Activated T-helper 2 cell treated with anti-CD3 and anti-CD28 coated beads, Interferon-gamma antibody, Interleukin-2, Interleukin-4, amounts not matched to agents 10 μg/mL and 5 μg/mL and 100 μg/mL, durations not matched to agents 14 hours and 24 hours and 36 hours (primary cell): ENCODE measurements around the gene TSPAN14. TPM values are rescaled to one million over a fixed set of nuclear protein-coding genes. Genes with fewer than 3 reads are reported as not detected.

ENCODE experiments used
- DNase-seq: peaks from one replicate; pipeline ENCODE4 v3.0.0; 2021; ENCODE audit warnings: low spot score
- H3K27ac Mint-ChIP-seq: one replicate; pipeline ENCODE4 v1.8.0; 2021; ENCODE audit warnings: mixed read lengths
- H3K27me3 Mint-ChIP-seq: one replicate; pipeline ENCODE4 v1.8.0; 2021; ENCODE audit warnings: low read depth, mixed read lengths
- H3K36me3 Mint-ChIP-seq: one replicate; pipeline ENCODE4 v1.8.0; 2021; ENCODE audit warnings: low read depth, mixed read lengths
- H3K4me1 Mint-ChIP-seq: one replicate; pipeline ENCODE4 v1.8.0; 2021; ENCODE audit warnings: low read depth, mixed read lengths
- H3K4me3 Mint-ChIP-seq: one replicate; pipeline ENCODE4 v1.8.0; 2021; ENCODE audit warnings: low read depth, mild to moderate bottlenecking, moderate library complexity, mixed read lengths
- H3K9me3 Mint-ChIP-seq: one replicate; pipeline ENCODE4 v1.8.0; 2021; ENCODE audit warnings: mixed read lengths
- intact Hi-C: fragments of 100-400 bp; cut with micrococcal nuclease; formaldehyde crosslinking; loops from one replicate; pipeline ENCODE4 v1.15.1; 2023
- total RNA-seq: library from RNA; stranded (reverse); gene quantifications from 2 replicates; pipeline ENCODE4 v1.2.3, GENCODE V29; 2022

Gene TSPAN14
- total RNA-seq, 1 donor from 2014 or later, result 45.4 TPM

- Mint-ChIP-seq H3K27ac (no peak overlapping the region), H3K4me3 (no peak overlapping the region), H3K9me3 (no peaks in the 10 kb centered on the region), H3K36me3 (no peaks in the 10 kb centered on the region), H3K27me3 (peaks cover 11% of the 10 kb centered on the region), H3K4me1 (no peaks in the 10 kb centered on the region)
- DNase-seq, result no peak
- intact Hi-C loops, result no loop called here
Measured at GRCh38 chr10:80436446-80437098, 17.5 kb upstream of the TSPAN14 start.

DNA sequence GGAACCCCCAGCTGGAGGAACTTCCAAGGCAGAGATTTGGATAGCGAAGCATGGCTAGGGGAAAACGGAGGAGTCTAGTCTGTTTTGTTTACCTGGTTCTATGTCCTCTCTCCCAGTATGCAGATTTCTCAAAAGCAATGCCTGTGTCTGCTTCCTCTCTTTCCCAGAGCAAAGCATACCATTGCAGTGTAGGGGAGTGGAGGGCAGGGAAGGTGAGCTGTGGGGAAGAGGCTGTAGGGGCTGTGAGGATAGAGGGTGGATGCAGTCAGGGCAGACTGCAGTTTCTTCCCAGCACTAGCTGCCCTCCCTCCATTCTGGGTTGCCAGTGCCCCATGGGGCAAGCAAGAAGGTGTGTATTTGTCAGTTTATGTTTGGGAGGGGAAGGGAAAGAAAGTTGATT is 16.9 kb upstream of the TSPAN14 start:
- intact Hi-C loops, result no loop called here
- no peaks in the 10 kb centered on the region for H3K9me3 Mint-ChIP-seq
- H3K27ac Mint-ChIP-seq, result no peak overlapping the region

GRCh38 chr10:80441831-80442230 is 12.3 kb upstream of the TSPAN14 start:
- intact Hi-C loops, result loop anchor here (10.0 kb wide), 1 partner anchor 153 kb away; no protein-coding TSS in a partner anchor
- Mint-ChIP-seq H3K4me3 (no peak overlapping the region), H3K36me3 (no peaks in the 10 kb centered on the region), H3K27ac (no peak overlapping the region), H3K4me1 (peaks cover 24% of the 10 kb centered on the region), H3K27me3 (peaks cover 21% of the 10 kb centered on the region), H3K9me3 (no peaks in the 10 kb centered on the region)
- no peak for DNase-seq

More for the DNA sequence above, 16.9 kb upstream of the TSPAN14 start:
- no peak for DNase-seq
- H3K4me1 Mint-ChIP-seq, result no peaks in the 10 kb centered on the region
- no peaks in the 10 kb centered on the region for H3K36me3 Mint-ChIP-seq
- H3K4me3 Mint-ChIP-seq, result no peak overlapping the region
- H3K27me3 Mint-ChIP-seq, result peaks cover 11% of the 10 kb centered on the region

DNA sequence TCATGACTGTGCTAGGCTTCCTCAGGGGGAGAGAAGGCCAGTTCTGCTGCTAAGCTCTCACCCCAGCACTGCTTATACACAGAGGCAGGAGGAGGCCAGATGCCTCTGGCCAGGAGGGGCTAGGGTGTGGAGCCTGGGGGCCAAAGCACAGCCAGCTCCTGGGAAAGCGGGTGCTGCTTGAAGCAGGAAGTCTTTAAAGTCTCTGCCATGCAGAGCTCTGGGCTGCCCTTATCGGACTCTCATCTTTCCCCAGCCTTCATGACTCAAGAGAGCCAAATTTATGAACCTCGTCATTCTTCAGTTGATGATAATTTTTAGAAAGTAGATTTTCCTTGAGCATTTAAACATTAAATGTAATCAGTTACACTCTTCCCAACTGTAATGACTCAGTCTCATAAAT is 11.2 kb upstream of the TSPAN14 start:
- no peaks in the 10 kb centered on the region for H3K9me3 Mint-ChIP-seq
- intact Hi-C loops, result loop anchor here (1.0 to 10.0 kb wide), 2 partner anchors 60 to 152 kb away; no protein-coding TSS in a partner anchor
- peaks cover 25% of the 10 kb centered on the region for H3K27me3 Mint-ChIP-seq
- no peak for DNase-seq
- peaks cover 24% of the 10 kb centered on the region for H3K4me1 Mint-ChIP-seq
- no peak overlapping the region for H3K27ac Mint-ChIP-seq
- no peaks in the 10 kb centered on the region for H3K36me3 Mint-ChIP-seq
- H3K4me3 Mint-ChIP-seq, result no peak overlapping the region

DNA sequence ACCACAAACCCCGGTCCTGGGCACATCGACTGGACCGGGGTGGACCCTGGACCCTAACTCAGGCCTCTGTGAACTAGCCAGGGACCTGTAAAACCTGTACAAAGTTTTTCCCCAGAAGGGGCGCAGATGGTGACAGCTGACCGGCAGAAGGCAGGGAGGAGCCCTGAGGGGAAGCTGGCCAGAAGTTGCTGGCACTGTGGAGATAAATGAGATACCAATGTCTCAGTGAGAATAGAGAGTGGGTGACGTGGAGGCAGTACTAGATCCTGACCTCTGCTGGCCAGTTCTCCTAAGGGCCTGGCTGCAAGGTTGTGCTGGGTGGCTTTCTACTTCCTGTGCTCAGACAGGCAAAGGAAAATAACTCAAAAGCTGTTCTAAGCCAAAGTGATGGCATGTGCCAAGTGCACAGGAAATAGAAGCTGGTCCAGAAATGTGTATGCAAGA is 10.6 kb upstream of the TSPAN14 start:
- no peak for DNase-seq
- no peaks in the 10 kb centered on the region for H3K9me3 Mint-ChIP-seq
- intact Hi-C loops, result loop anchor here (1.0 to 10.0 kb wide), 2 partner anchors 60 to 151 kb away; no protein-coding TSS in a partner anchor
- peak overlapping the region; percentile 75 for H3K27ac Mint-ChIP-seq
- no peaks in the 10 kb centered on the region for H3K36me3 Mint-ChIP-seq
- H3K4me3 Mint-ChIP-seq, result no peak overlapping the region
- H3K27me3 Mint-ChIP-seq, result peaks cover 25% of the 10 kb centered on the region
- H3K4me1 Mint-ChIP-seq, result peaks cover 24% of the 10 kb centered on the region

DNA sequence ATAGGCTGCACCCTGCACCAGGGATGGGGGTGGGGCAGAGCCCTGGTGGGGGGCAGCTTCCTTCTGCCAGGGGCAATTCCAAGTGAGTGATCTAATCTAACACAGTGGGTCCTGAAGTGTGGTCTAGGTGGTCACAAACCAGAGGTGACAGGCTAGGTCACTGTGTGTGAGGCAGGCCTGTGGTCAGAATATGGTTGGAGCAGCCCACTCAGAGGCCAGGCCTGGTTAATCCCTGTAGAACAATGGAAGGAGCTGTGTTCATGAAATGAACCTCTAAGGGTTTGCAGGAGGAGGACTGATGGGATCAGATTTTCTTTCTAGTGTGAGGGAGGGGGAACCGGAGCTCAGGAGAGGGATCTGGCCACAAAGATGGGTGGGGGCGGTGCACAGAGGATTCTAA is 10.0 kb upstream of the TSPAN14 start:
- intact Hi-C loops, result loop anchor here (1.0 to 10.0 kb wide), 2 partner anchors 61 to 151 kb away; no protein-coding TSS in a partner anchor
- no peak for DNase-seq

GRCh38 chr10:80444646-80445319 is 9.3 kb upstream of the TSPAN14 start:
- peaks cover 22% of the 10 kb centered on the region for H3K27me3 Mint-ChIP-seq
- H3K9me3 Mint-ChIP-seq, result no peaks in the 10 kb centered on the region
- no peak overlapping the region for H3K4me3 Mint-ChIP-seq
- peak overlapping the region; percentile 51 for H3K27ac Mint-ChIP-seq
- peak; percentile 62 for DNase-seq
- intact Hi-C loops, result loop anchor here (1.0 to 10.0 kb wide), 2 partner anchors 61 to 150 kb away; no protein-coding TSS in a partner anchor
- peaks cover 26% of the 10 kb centered on the region for H3K4me1 Mint-ChIP-seq
- H3K36me3 Mint-ChIP-seq, result no peaks in the 10 kb centered on the region

More for the DNA sequence above, 10.0 kb upstream of the TSPAN14 start:
- H3K4me3 Mint-ChIP-seq, result no peak overlapping the region
- peak overlapping the region; percentile 75 for H3K27ac Mint-ChIP-seq
- no peaks in the 10 kb centered on the region for H3K36me3 Mint-ChIP-seq
- peaks cover 24% of the 10 kb centered on the region for H3K4me1 Mint-ChIP-seq
- peaks cover 22% of the 10 kb centered on the region for H3K27me3 Mint-ChIP-seq
- no peaks in the 10 kb centered on the region for H3K9me3 Mint-ChIP-seq

DNA sequence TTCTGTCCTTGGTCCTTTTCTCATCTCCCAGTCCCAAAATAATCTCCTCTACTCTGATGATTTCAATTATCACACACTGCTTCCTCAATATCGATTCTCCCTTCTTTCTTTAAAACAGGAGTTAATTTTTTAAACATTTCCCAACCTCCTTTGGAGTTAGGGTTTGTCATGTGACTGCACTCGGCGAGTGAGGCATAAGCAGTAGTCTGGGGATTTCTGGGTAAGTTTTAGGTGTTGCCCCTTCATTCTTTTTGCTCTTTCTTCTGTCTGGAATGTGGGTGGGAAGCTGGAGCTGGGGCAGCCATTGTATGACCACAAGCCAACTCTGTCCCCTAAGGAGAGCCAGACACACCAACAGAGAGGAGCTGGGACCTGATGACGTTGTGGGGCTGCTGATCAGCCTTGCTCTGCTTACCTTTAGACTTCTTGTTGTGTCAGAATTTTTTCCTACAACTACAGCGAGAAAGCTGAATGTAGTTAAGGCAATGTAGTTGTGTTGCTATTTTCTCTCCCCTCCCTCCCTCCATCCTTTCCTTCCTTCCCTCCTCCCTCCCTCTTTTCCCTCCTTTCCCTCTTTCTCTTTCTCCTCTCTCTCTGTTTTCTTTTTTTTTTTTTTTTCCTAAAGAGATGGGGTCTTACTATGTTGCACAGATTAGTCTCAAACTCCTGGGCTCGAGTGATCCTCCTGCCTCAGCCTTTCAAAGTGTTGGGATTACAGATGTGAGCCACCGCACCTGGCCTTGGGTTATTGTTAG is 6.5 kb upstream of the TSPAN14 start:
- no peak for DNase-seq
- H3K27ac Mint-ChIP-seq, result no peak overlapping the region
- peaks cover 20% of the 10 kb centered on the region for H3K27me3 Mint-ChIP-seq
- H3K4me1 Mint-ChIP-seq, result peaks cover 26% of the 10 kb centered on the region
- intact Hi-C loops, result loop anchor here (10.0 kb wide), 1 partner anchor 147 kb away; no protein-coding TSS in a partner anchor
- no peaks in the 10 kb centered on the region for H3K36me3 Mint-ChIP-seq
- no peaks in the 10 kb centered on the region for H3K9me3 Mint-ChIP-seq
- H3K4me3 Mint-ChIP-seq, result no peak overlapping the region

DNA sequence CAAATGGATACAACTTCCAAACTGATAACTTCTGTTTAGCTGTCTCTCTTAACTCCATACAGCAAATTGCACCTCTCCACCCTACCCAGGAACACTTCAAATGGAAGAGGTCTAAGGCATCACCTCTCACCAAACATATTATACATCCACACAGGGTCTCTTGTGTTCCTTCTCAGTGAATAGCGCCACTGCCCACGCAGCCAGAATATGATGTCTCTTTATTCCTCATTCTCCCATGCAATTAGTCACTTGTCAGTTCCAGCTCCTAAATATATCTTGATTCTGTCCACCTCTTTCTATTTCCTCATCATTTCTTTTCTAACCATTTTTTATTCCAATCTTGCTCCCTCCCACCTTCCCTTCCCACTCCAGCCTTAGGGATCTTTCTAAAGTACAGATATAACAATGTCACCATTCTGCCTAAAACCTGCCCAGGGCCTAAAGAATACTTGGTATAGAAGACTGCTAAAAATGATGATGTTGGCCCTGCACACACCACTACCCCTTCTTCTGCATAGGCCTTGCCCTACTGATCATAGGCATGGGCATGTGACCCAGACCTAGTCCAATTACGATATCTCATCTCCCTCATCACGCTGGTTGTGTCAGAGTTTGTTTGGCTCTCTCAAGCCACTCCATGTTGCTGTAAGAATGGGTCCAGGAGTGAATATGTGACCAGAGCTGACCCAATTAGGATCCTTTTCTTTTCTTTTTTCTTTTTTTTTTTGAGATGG is 5.7 kb upstream of the TSPAN14 start:
- no peak overlapping the region for H3K4me3 Mint-ChIP-seq
- H3K27ac Mint-ChIP-seq, result no peak overlapping the region
- H3K27me3 Mint-ChIP-seq, result peaks cover 20% of the 10 kb centered on the region

DNA sequence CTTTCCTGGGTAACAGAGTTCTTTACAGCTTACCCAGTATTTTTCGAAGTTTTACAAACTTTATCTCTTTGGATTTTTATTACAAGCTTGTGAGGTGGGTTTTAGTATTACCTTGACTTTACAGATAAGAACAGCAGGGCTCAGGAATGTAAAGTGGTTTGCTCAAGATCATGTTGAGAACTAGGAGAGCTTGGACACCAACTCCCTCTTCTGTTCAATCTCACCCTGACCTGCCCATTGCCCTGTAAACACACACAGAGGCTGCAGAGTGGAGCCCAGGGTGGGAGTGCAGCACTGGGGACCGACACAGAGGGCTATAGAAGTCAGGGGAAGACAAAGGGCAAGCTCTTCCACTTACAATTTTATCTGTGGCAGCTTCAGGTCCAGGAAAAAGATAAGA is 4.6 kb upstream of the TSPAN14 start:
- peaks cover 20% of the 10 kb centered on the region for H3K27me3 Mint-ChIP-seq
- peaks cover 17% of the 10 kb centered on the region for H3K4me1 Mint-ChIP-seq
- intact Hi-C loops, result loop anchor here (10.0 kb wide), 1 partner anchor 145 kb away; no protein-coding TSS in a partner anchor
- no peak for DNase-seq
- no peak overlapping the region for H3K4me3 Mint-ChIP-seq
- H3K9me3 Mint-ChIP-seq, result no peaks in the 10 kb centered on the region
- no peaks in the 10 kb centered on the region for H3K36me3 Mint-ChIP-seq
- H3K27ac Mint-ChIP-seq, result no peak overlapping the region

More for the DNA sequence above, 5.7 kb upstream of the TSPAN14 start:
- intact Hi-C loops, result loop anchor here (10.0 kb wide), 1 partner anchor 146 kb away; no protein-coding TSS in a partner anchor
- Mint-ChIP-seq H3K36me3 (no peaks in the 10 kb centered on the region), H3K9me3 (no peaks in the 10 kb centered on the region), H3K4me1 (peaks cover 24% of the 10 kb centered on the region)
- no peak for DNase-seq

DNA sequence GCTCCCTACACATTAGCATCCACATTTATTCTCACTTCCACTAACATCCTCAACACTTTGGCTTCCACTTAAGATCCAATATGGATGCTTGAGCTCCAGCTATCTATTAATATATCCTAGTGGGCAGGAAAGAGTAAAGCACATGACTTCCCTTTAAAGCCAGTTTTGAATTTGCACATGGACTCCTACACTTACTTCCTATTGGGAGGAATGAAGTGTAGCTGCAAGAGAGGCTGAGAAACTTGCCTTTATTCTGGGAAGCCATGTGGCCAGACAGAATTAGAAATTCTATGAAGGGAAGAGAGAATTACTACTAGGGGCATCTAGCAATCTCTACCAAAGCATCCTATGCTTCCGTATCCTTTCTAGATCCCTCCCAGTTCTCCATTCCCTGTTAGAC is 3.0 kb upstream of the TSPAN14 start:
- no peak overlapping the region for H3K27ac Mint-ChIP-seq
- H3K27me3 Mint-ChIP-seq, result peaks cover 17% of the 10 kb centered on the region
- no peak for DNase-seq
- peaks cover 15% of the 10 kb centered on the region for H3K4me1 Mint-ChIP-seq
- H3K36me3 Mint-ChIP-seq, result peaks cover 9% of the 10 kb centered on the region
- intact Hi-C loops, result no loop called here
- no peak overlapping the region for H3K4me3 Mint-ChIP-seq
- H3K9me3 Mint-ChIP-seq, result no peaks in the 10 kb centered on the region

- intact Hi-C loops, result no loop called here
- Mint-ChIP-seq H3K27me3 (peaks cover 9% of the 10 kb centered on the region), H3K9me3 (no peaks in the 10 kb centered on the region), H3K36me3 (peaks cover 12% of the 10 kb centered on the region), H3K4me3 (no peak overlapping the region), H3K27ac (no peak overlapping the region), H3K4me1 (peaks cover 20% of the 10 kb centered on the region)
- DNase-seq, result no peak
Measured at GRCh38 chr10:80452069-80452468, 2.0 kb upstream of the TSPAN14 start.
